GM12801 (cell line): ENCODE data around the gene LMAN1.

Experiments used
- CTCF ChIP-seq: IDR thresholded peaks from one replicate; pipeline ENCODE4 v1.5.1; 2011; ENCODE audit warnings: control low read depth; ENCODE audit not compliant: insufficient read length; ENCODE audit errors: extremely low read depth

Gene LMAN1

GRCh38 chr18:59282341-59282740, 76.7 kb downstream of the LMAN1 start:
- TF ChIP-seq CTCF, result no peak

- TF ChIP-seq CTCF, result no peak
These were observed 79.3 kb downstream of the LMAN1 start for GRCh38 chr18:59279722-59280121.

DNA sequence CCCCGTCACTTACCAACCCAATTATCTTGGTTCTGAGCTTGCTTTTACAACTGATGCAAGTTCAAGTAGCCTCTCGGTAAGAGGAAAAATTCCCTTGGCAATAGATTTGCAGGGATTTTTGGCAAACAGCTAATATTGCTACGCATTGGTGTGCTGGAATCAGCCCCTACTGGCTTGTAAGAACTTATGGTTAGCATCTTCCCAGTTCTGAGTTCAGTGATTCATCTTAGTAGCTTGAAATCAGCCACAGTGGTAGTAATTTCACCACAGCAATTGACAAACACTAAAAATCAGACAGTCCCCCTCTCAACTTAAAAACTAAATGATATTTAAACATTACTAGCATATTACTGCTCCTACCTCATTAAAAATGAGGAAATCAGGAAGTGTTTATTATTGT, 79.9 kb downstream of the LMAN1 start:
- no peak for TF ChIP-seq CTCF

DNA sequence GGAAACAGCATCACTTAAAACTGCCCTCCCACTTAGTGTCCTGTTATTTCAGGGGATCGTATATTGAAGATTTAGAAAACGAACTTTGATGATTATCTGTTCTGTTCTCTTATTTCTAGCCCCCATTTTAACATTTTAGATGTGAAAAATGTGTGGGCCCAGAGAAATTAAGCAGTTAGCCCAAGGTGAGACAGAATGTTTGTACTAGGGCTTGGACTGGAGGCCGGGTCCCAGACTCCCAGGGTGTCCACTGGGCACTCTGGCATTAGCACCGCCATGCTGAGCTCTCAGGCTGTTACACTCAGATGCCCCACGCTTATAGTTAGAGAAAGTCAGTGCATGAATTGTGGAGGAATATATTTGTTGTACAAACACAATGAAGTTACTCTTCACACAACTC, 80.3 kb downstream of the LMAN1 start:
- TF ChIP-seq CTCF, result no peak
